ENCODE results near the gene HPSE2. TPM values are rescaled to one million over a fixed set of nuclear protein-coding genes. Genes with fewer than 3 reads are reported as not detected.

Gene HPSE2
- total RNA-seq, 1 experiment from 2014 or later: 0.20 TPM

- Histone ChIP-seq H2BK5ac (ENCODE audit: insufficient read length, low read length) (no peak overlapping the region), H3K27me3 (ENCODE audit: insufficient read depth, low read length) (no peaks in the 10 kb centered on the region), H3K9me3 (ENCODE audit: control insufficient read depth, low read depth, low read length) (no peaks in the 10 kb centered on the region), H3K4me2 (ENCODE audit: insufficient read depth, insufficient read length, low read length) (no peak overlapping the region), H3K79me1 (ENCODE audit: insufficient read depth, low read depth, low read length, poor library complexity, severe bottlenecking) (no peaks in the 10 kb centered on the region), H3K4me1 (ENCODE audit: insufficient read depth, low read length) (no peaks in the 10 kb centered on the region), H2BK120ac (ENCODE audit: low read depth, low read length, poor library complexity, severe bottlenecking) (no peak overlapping the region), H3K79me2 (ENCODE audit: insufficient read depth, low read length) (no peaks in the 10 kb centered on the region), H3K23me2 (ENCODE audit: insufficient read length, low read depth, low read length, poor library complexity, severe bottlenecking) (no peaks in the 10 kb centered on the region), H4K91ac (ENCODE audit: insufficient read length, low read depth, low read length) (no peak overlapping the region), H3K14ac (ENCODE audit: insufficient read depth, low read length) (no peak overlapping the region), H2AK5ac (ENCODE audit: insufficient read length, low read length) (no peak overlapping the region), H3K18ac (ENCODE audit: insufficient read length, low read depth, low read length) (no peak overlapping the region), H4K5ac (ENCODE audit: insufficient read length, low read depth, low read length) (no peak overlapping the region), H3K27ac (ENCODE audit: insufficient read length, low read depth, low read length) (no peak overlapping the region), H3K4ac (ENCODE audit: low read depth, low read length) (no peak overlapping the region), H3T11ph (ENCODE audit: low read length) (no peak overlapping the region), H2AFZ (ENCODE audit: low read length) (no peak overlapping the region), H3K23ac (ENCODE audit: insufficient read length, low read depth, low read length) (no peak overlapping the region), H3K56ac (ENCODE audit: insufficient read length, low read depth, low read length) (no peak overlapping the region), H2BK15ac (ENCODE audit: low read depth, low read length) (no peak overlapping the region), H4K8ac (replicated peaks; ENCODE audit: insufficient read length, low read depth, low read length) (no peak overlapping the region), H4K20me1 (ENCODE audit: control insufficient read depth, insufficient read depth, insufficient read length) (no peaks in the 10 kb centered on the region), H3K9ac (ENCODE audit: extremely low read depth, insufficient read length, low read length) (no peak overlapping the region), H2BK12ac (ENCODE audit: insufficient read length, low read depth, low read length) (no peak overlapping the region), H2BK20ac (ENCODE audit: low read depth, low read length, poor library complexity, severe bottlenecking) (no peak overlapping the region)
- Mint-ChIP-seq H3K36me3 (ENCODE audit: insufficient read depth in 1 of 3, low read depth in 3 of 3) (no peaks in the 10 kb centered on the region), H3K27ac (no peak overlapping the region), H3K4me3 (no peak overlapping the region), H3K9me3 (no peaks in the 10 kb centered on the region), H3K27me3 (ENCODE audit: low read depth) (no peaks in the 10 kb centered on the region; the same call in 1 of the 2 replicates), H3K4me1 (no peaks in the 10 kb centered on the region; a peak in 1 of 4 replicates)
- no peak for DNase-seq
- no peak for TF ChIP-seq CTCF (conservative IDR thresholded peaks at IDR 0.05)
- no CpG with 5 or more reads among the region's 2 CpGs for WGBS (ENCODE audit: extremely low coverage, insufficient read length, low lambda C conversion rate)
These were observed 649.6 kb downstream of the HPSE2 start for GRCh38 chr10:98586096-98586495.
